ENCODE measurements around the gene COQ4.
"Not testable (repeated sequence)": the region's sequence is repeated elsewhere in the genome, so short reads cannot be mapped to it uniquely, and the experiment has no call there.

The COQ4 gene

DNA sequence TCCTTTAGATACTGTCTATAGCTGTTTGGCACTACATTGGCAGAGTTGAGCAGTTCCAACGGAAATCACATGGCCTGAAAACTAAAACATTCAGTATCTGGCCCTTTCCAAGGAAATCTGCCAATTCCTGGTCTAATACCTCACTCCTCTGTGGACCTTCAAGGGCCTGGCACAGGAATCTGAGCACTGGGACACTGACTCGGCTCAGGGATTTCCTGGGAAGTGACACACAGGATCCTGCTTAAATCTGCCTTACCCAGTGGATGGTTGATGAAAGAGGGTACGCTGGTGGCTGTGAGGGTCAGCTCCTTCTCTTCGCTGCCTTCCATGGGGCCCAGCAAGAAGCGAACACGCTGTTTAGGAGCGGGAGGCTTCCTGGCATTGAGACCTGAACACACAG, 1.3 kb upstream of the COQ4 start:
- CTCF ChIA-PET: interaction anchor here (0.6 to 1.5 kb wide), 2 partner anchors 20 to 335 kb away, joined by 3 to 5 read pairs; no protein-coding TSS in a partner anchor
- Mint-ChIP-seq H3K4me3 (peak overlapping the region; percentile 95), H3K9me3 (no peaks in the 10 kb centered on the region), H3K27ac (no peak overlapping the region), H3K27me3 (no peaks in the 10 kb centered on the region), H3K36me3 (peaks cover 3% of the 10 kb centered on the region), H3K4me1 (peaks cover 22% of the 10 kb centered on the region)
- DNase-seq: no peak

DNA sequence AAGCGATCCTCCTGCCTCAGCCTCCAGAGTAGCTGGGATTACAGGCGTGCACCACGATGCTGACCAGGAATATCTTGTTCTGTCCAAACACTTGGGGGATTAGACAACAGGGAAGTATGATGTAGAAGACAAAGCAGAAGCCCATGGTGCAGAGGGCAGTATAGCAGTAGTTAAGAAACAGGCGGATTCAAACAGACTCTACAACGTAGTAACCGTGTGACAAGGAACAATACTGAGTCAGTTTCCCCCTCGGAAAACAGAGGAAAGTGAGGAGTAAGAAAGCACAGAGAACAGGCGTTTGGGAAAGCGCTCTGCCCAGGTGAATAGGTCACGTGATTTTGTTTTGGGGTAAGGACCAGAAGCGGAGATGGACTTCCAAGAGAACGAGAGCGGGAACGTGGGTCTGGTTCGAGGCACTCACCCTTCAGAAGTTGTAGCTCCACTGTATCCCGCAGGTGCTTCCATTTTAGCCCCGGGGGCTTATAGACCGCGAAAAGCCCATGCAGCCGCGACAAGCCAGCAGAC, 698 bp upstream of the COQ4 start:
- DNase-seq: no peak

GRCh38 chr9:128323212-128323730, 632 bp downstream of the COQ4 start:
- Mint-ChIP-seq H3K4me3 (peak overlapping the region; percentile 95), H3K27me3 (no peaks in the 10 kb centered on the region), H3K9me3 (no peaks in the 10 kb centered on the region), H3K27ac (peak overlapping the region; percentile 94), H3K36me3 (peaks cover 7% of the 10 kb centered on the region), H3K4me1 (peaks cover 22% of the 10 kb centered on the region)
- CTCF ChIA-PET: no interaction called here
- DNase-seq: no peak

More for the DNA sequence above, 698 bp upstream of the COQ4 start:
- H3K27me3 Mint-ChIP-seq: no peaks in the 10 kb centered on the region
- H3K4me3 Mint-ChIP-seq: peak overlapping the region; percentile 95
- H3K27ac Mint-ChIP-seq: peak overlapping the region; percentile 94
- H3K36me3 Mint-ChIP-seq: peaks cover 3% of the 10 kb centered on the region
- peaks cover 22% of the 10 kb centered on the region for H3K4me1 Mint-ChIP-seq
- CTCF ChIA-PET: interaction anchor here (1.5 kb wide), 1 partner anchor 19 kb away, joined by 5 read pairs; no protein-coding TSS in a partner anchor
- H3K9me3 Mint-ChIP-seq: no peaks in the 10 kb centered on the region

- CTCF ChIA-PET: no interaction called here
- Mint-ChIP-seq H3K36me3 (peaks cover 7% of the 10 kb centered on the region), H3K4me3 (peak overlapping the region; percentile 95), H3K27ac (peak overlapping the region; percentile 94), H3K9me3 (no peaks in the 10 kb centered on the region), H3K4me1 (peaks cover 22% of the 10 kb centered on the region), H3K27me3 (no peaks in the 10 kb centered on the region)
- no peak for DNase-seq
These were observed 1.2 kb downstream of the COQ4 start for GRCh38 chr9:128323791-128324190.

DNA sequence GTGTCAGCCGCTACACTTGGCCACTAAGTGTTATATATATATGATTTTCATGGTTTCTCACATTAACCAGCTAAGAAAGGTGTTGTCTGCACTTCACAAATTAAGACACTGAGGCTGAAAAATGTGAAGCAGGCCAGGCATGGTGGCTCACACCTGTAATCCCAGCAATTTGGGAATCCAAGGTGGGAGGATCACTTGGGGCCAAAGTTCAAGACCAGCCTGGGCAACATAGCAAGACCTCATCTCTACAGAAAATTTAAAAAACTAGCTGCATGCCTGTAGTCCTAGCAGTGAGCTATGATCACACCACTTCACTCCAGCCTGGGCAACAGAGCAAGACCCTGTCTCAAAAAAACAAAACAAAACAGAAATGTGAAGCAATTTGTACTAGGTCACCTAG, 1.8 kb downstream of the COQ4 start:
- H3K4me1 Mint-ChIP-seq: peaks cover 22% of the 10 kb centered on the region
- DNase-seq: no peak

GRCh38 chr9:128325629-128326028, 3.0 kb downstream of the COQ4 start:
- Mint-ChIP-seq H3K4me1 (peaks cover 22% of the 10 kb centered on the region), H3K27me3 (no peaks in the 10 kb centered on the region), H3K4me3 (no peak overlapping the region), H3K36me3 (peaks cover 7% of the 10 kb centered on the region), H3K9me3 (no peaks in the 10 kb centered on the region), H3K27ac (no peak overlapping the region)
- DNase-seq: no peak
- CTCF ChIA-PET: interaction anchor here (1.1 kb wide), 1 partner anchor 30 kb away, joined by 3 read pairs; no protein-coding TSS in a partner anchor

More for the DNA sequence above, 1.8 kb downstream of the COQ4 start:
- Mint-ChIP-seq H3K36me3 (peaks cover 7% of the 10 kb centered on the region), H3K9me3 (no peaks in the 10 kb centered on the region), H3K27ac (no peak overlapping the region), H3K4me3 (peak overlapping the region; percentile 95), H3K27me3 (no peaks in the 10 kb centered on the region)
- CTCF ChIA-PET: interaction anchor here (0.9 to 1.1 kb wide), 4 partner anchors 17 to 207 kb away, joined by 3 to 5 read pairs (median 4); no protein-coding TSS in a partner anchor

DNA sequence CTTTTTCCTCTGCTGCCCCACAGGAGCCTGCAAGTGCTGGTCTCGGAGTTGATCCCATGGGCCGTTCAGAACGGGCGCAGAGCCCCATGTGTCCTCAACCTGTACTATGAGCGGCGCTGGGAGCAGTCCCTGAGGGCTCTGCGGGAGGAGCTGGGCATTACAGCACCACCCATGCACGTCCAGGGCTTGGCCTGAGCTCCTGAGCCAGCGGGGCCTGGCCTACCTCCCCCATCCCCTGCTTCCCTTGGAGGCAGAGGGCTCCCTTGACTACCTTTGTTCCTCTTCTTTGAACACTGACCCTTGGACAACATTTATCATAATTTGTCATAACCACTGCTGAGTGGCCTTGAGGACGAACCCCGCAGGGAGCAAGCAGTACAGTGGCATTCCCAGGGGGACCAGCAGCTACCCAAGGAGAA, 10.8 kb downstream of the COQ4 start:
- DNase-seq: no peak
- Mint-ChIP-seq H3K27me3 (no peaks in the 10 kb centered on the region), H3K4me3 (no peak overlapping the region), H3K9me3 (no peaks in the 10 kb centered on the region), H3K36me3 (no peaks in the 10 kb centered on the region), H3K27ac (no peak overlapping the region), H3K4me1 (no peaks in the 10 kb centered on the region)
- CTCF ChIA-PET: interaction anchor here (1.0 kb wide), 1 partner anchor 8 kb away, joined by 6 read pairs; no protein-coding TSS in a partner anchor

- no peaks in the 10 kb centered on the region for H3K36me3 Mint-ChIP-seq
- H3K4me1 Mint-ChIP-seq: peaks cover 6% of the 10 kb centered on the region
- H3K4me3 Mint-ChIP-seq: no peak overlapping the region
- H3K27ac Mint-ChIP-seq: no peak overlapping the region
- CTCF ChIA-PET: interaction anchor here (2.6 kb wide), 1 partner anchor 40 kb away, joined by 8 read pairs; no protein-coding TSS in a partner anchor
- DNase-seq: no peak
- no peaks in the 10 kb centered on the region for H3K9me3 Mint-ChIP-seq
- H3K27me3 Mint-ChIP-seq: no peaks in the 10 kb centered on the region
These were observed 12.5 kb downstream of the COQ4 start for GRCh38 chr9:128335161-128335560.

- no peak overlapping the region for H3K27ac Mint-ChIP-seq
- no peaks in the 10 kb centered on the region for H3K9me3 Mint-ChIP-seq
- DNase-seq: no peak
- CTCF ChIA-PET: interaction anchor here (1.0 to 2.6 kb wide), 3 partner anchors 38 to 103 kb away, joined by 3 to 8 read pairs (median 3); no protein-coding TSS in a partner anchor
- no peaks in the 10 kb centered on the region for H3K36me3 Mint-ChIP-seq
- no peaks in the 10 kb centered on the region for H3K27me3 Mint-ChIP-seq
- peaks cover 6% of the 10 kb centered on the region for H3K4me1 Mint-ChIP-seq
- H3K4me3 Mint-ChIP-seq: no peak overlapping the region
These were observed 13.3 kb downstream of the COQ4 start for GRCh38 chr9:128335914-128336313.

GRCh38 chr9:128337936-128338335, 15.3 kb downstream of the COQ4 start:
- Mint-ChIP-seq H3K9me3 (no peaks in the 10 kb centered on the region), H3K27ac (no peak overlapping the region), H3K36me3 (no peaks in the 10 kb centered on the region), H3K4me3 (no peak overlapping the region), H3K4me1 (peaks cover 11% of the 10 kb centered on the region), H3K27me3 (no peaks in the 10 kb centered on the region)
- CTCF ChIA-PET: no interaction called here
- DNase-seq: no peak

- H3K27ac Mint-ChIP-seq, CTCF ChIA-PET: not testable (repeated sequence)
- peaks cover 11% of the 10 kb centered on the region for H3K4me1 Mint-ChIP-seq
These were observed 16.4 kb downstream of the COQ4 start for GRCh38 chr9:128338852-128339614.

GRCh38 chr9:128339761-128340690, 17.4 kb downstream of the COQ4 start, which contains the start of gene SLC27A4:
Gene SLC27A4 (plus strand): TSS chr9:128340527. CDS start chr9:128343133, 2,606 bp downstream.
- peak; percentile 87 for DNase-seq
- Mint-ChIP-seq H3K4me3 (peak within 1 kb of the TSS; percentile 89), H3K36me3 (peaks cover 3% of the 10 kb centered on the region), H3K27me3 (no peaks in the 10 kb centered on the region), H3K4me1 (peaks cover 11% of the 10 kb centered on the region), H3K9me3 (no peaks in the 10 kb centered on the region), H3K27ac (peak within 1 kb of the TSS; percentile 89)
- CTCF ChIA-PET: no interaction called here

More at GRCh38 chr9:128338852-128339614, 16.4 kb downstream of the COQ4 start:
- not testable (repeated sequence) for DNase-seq, H3K9me3 Mint-ChIP-seq, H3K27me3 Mint-ChIP-seq, H3K36me3 Mint-ChIP-seq
- H3K4me3 Mint-ChIP-seq: peak overlapping the region; percentile 89

DNA sequence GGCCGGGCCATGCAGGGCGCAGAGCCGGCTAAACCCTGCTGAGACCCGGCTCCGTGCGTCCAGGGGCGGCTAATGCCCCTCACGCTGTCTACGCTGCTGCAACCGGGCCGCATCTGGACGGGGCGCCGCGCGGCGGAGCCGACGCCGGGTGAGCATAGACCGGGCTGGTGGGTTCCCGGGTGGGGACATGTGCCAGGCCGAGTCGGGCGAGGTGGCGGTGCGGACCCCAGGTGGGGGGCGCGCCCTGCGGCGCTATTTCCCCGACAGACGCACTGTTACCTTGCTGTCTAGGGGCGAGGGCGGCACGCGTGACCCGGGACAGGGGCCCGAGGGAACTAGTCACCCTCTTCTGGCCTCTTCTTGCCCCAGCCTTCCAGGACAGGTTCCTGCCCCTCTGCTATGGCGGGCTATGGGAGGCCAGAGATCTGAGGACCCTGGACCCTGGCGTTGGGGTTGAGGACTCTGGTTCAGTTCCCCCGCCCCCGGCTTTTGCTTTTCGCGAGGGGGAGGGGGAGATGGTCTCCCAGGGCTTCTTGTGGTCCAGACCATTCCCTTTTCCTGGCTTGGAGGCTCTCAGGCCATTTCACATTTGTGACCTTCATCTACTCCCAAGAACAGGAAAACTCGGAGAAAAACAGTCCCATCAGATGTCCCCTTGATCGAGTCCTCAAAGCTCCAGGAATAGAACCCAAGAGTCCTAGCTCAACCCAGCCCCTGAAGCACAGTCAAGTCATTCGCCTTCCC, 18.2 kb downstream of the COQ4 start:
- Mint-ChIP-seq H3K4me3 (peak overlapping the region; percentile 89), H3K4me1 (peaks cover 11% of the 10 kb centered on the region), H3K27ac (peak overlapping the region; percentile 87), H3K9me3 (no peaks in the 10 kb centered on the region), H3K36me3 (peaks cover 3% of the 10 kb centered on the region), H3K27me3 (no peaks in the 10 kb centered on the region)
- CTCF ChIA-PET: interaction anchor here (0.6 to 1.7 kb wide), 32 partner anchors 8 to 216 kb away, joined by 3 to 26 read pairs (median 4); partner anchors contain the start of gene URM1
- no peak for DNase-seq
